H1 (cell line): ENCODE measurements around the gene HDHD5. TPM values are rescaled to one million over a fixed set of nuclear protein-coding genes. Genes with fewer than 3 reads are reported as not detected.

ENCODE experiments used
- polyA plus RNA-seq, 7 experiments: library from polyadenylated mRNA; depleted of rRNA in 3 of 7; stranded (reverse) in 5 of 7; unstranded in 2 of 7; fragments of >200 nt in 5 of 7; fragments of 200-250 nt in 2 of 7; gene quantifications; 1 replicate in 5 of 7; 2 replicates in 1 of 7; 4 replicates in 1 of 7; pipeline versions ENCODE4 v1.2.1 to v1.2.3, GENCODE V29; 2011 to 2013; ENCODE audit warnings: missing spikeins in 2 of 7, mixed read lengths in 2 of 7
- total RNA-seq: library from RNA; stranded (reverse); fragmentation: NEBNext Ultra II Directional; extraction: Animal tissue kit (Norgen Biotek cat#: 25700); gene quantifications from 2 replicates; pipeline ENCODE4 v1.2.1, GENCODE V29; 2021

HDHD5 gene
- total and polyA plus RNA-seq, 2 of the 8 experiments (the other 6 are each of a cell fraction or from before 2014, with no cell fraction given) = 68.3 to 123 TPM

Other genes starting within 250 kb of the HDHD5 start
- gene GAB4, start 151.1 kb downstream of the HDHD5 start, total RNA-seq = 0.17 and 0.94 TPM in 2 replicates
- gene GAB4, start 151.1 kb downstream of the HDHD5 start, polyA plus RNA-seq (2011; rRNA removed) = 0.03 TPM in 2 replicates
- gene IL17RA, start 74.3 kb downstream of the HDHD5 start, total RNA-seq = 7.1 and 9.9 TPM in 2 replicates
- gene IL17RA, start 74.3 kb downstream of the HDHD5 start, polyA plus RNA-seq (2011; rRNA removed) = 5.6 and 9.3 TPM in 2 replicates
- gene TMEM121B, start 37.9 kb downstream of the HDHD5 start, total RNA-seq = 6.7 and 6.9 TPM in 2 replicates
- 4.3 and 4.9 TPM in 2 replicates for gene TMEM121B, start 37.9 kb downstream of the HDHD5 start, polyA plus RNA-seq (2011; rRNA removed)
- gene ADA2, start 60.2 kb upstream of the HDHD5 start, total RNA-seq = 31.5 and 35.6 TPM in 2 replicates
- gene ADA2, start 60.2 kb upstream of the HDHD5 start, polyA plus RNA-seq (2011; rRNA removed) = 42.2 and 47.9 TPM in 2 replicates
- 123 and 131 TPM in 2 replicates for gene CECR2, start 210.2 kb upstream of the HDHD5 start, total RNA-seq
- gene CECR2, start 210.2 kb upstream of the HDHD5 start, polyA plus RNA-seq (2011; rRNA removed) = 18.3 and 22.2 TPM in 2 replicates